HG03159 (cell line): Measurements from ENCODE around the gene E4F1.

Source experiments
- ATAC-seq: cut with Tn5 transposase; IDR thresholded peaks from one replicate; pipeline ENCODE4 v1.9.1; 2021; ENCODE audit warnings: mild to moderate bottlenecking, moderate library complexity; ENCODE audit not compliant: unreplicated experiment

Gene E4F1

GRCh38 chr16:2205967-2206313 lies 17.5 kb upstream of the E4F1 start:
- ATAC-seq: peak; percentile 9

- no peak for ATAC-seq
These were observed 17.0 kb upstream of the E4F1 start for GRCh38 chr16:2206420-2206779.

- ATAC-seq: no peak
These were observed 16.5 kb upstream of the E4F1 start for GRCh38 chr16:2206780-2207433.

- no peak for ATAC-seq
These were observed 15.5 kb upstream of the E4F1 start for GRCh38 chr16:2207872-2208271.

GRCh38 chr16:2208308-2208707 lies 15.1 kb upstream of the E4F1 start:
- no peak for ATAC-seq

- ATAC-seq: no peak
These were observed 14.6 kb upstream of the E4F1 start for GRCh38 chr16:2208772-2209171.

GRCh38 chr16:2209258-2210008 lies 14.0 kb upstream of the E4F1 start:
- no peak for ATAC-seq

GRCh38 chr16:2210009-2210332 lies 13.4 kb upstream of the E4F1 start:
- ATAC-seq: no peak

- ATAC-seq: no peak
These were observed 12.7 kb upstream of the E4F1 start, which contains the start of gene BRICD5 for GRCh38 chr16:2210386-2211365. BRICD5 (minus strand) TSS chr16:2210863; CDS start chr16:2210833, 30 bp downstream.

GRCh38 chr16:2211923-2212347 lies 11.5 kb upstream of the E4F1 start:
- no peak for ATAC-seq

GRCh38 chr16:2212362-2213324 lies 10.7 kb upstream of the E4F1 start:
- no peak for ATAC-seq

- no peak for ATAC-seq
These were observed 9.3 kb upstream of the E4F1 start for GRCh38 chr16:2213817-2214718.

GRCh38 chr16:2214719-2214968 lies 8.7 kb upstream of the E4F1 start, which contains the start of gene PGP:
PGP (minus strand) TSS chr16:2214840; CDS start chr16:2214777, 63 bp downstream.
- ATAC-seq: peak; percentile 89

GRCh38 chr16:2216330-2216729 lies 7.1 kb upstream of the E4F1 start:
- no peak for ATAC-seq

GRCh38 chr16:2223942-2224486 lies 623 bp downstream of the E4F1 start:
- peak; percentile 12 for ATAC-seq

GRCh38 chr16:2226245-2226793 lies 2.9 kb downstream of the E4F1 start:
- no peak for ATAC-seq

- no peak for ATAC-seq
These were observed 3.5 kb downstream of the E4F1 start for GRCh38 chr16:2226918-2227317.

- ATAC-seq: no peak
These were observed 4.9 kb downstream of the E4F1 start for GRCh38 chr16:2228161-2228824.
